GM21367 (cell line): ENCODE results near the gene SEPTIN2.
A peak's percentile ranks its signal among the peaks of the same experiment; 100 is the strongest.
"Not testable (repeated sequence)": the region's sequence is repeated elsewhere in the genome, so short reads cannot be mapped to it uniquely, and the experiment has no call there.

Source experiments
- ATAC-seq: cut with Tn5 transposase; IDR thresholded peaks from one replicate; pipeline ENCODE4 v1.9.1; 2021; ENCODE audit not compliant: unreplicated experiment

Gene SEPTIN2

GRCh38 chr2:241349941-241350340 is 34.2 kb downstream of the SEPTIN2 start:
- no peak for ATAC-seq

DNA sequence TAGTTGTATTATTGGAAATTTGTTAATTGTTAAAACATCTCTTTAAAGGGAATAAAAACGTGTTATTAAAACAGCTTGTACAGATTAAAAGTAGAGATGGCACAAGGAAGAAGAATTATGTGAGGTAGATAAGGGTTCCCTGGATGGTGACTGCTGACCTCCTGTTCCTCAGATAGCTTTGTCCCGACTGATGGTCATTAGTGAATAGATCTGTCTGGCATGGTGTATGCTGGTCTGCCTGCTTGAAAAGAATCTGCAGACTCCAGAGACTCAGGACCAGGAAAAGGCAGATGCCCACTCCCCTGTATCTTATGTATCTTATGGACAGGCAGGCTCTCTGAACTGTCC is 34.8 kb downstream of the SEPTIN2 start:
- ATAC-seq: no peak

GRCh38 chr2:241350878-241351639 is 35.3 kb downstream of the SEPTIN2 start:
- ATAC-seq: no peak

GRCh38 chr2:241351640-241352031 is 35.9 kb downstream of the SEPTIN2 start:
- no peak for ATAC-seq

GRCh38 chr2:241352227-241352626 is 36.5 kb downstream of the SEPTIN2 start:
- ATAC-seq: no peak

- peak; percentile 22 for ATAC-seq
These were observed 39.2 kb downstream of the SEPTIN2 start for GRCh38 chr2:241354668-241355658.

GRCh38 chr2:241355983-241356870 is 40.5 kb downstream of the SEPTIN2 start, which contains the start of gene FARP2:
FARP2 (plus strand) TSS chr2:241356285; CDS start chr2:241373108, 16,823 bp downstream.
- peak; percentile 81 for ATAC-seq

DNA sequence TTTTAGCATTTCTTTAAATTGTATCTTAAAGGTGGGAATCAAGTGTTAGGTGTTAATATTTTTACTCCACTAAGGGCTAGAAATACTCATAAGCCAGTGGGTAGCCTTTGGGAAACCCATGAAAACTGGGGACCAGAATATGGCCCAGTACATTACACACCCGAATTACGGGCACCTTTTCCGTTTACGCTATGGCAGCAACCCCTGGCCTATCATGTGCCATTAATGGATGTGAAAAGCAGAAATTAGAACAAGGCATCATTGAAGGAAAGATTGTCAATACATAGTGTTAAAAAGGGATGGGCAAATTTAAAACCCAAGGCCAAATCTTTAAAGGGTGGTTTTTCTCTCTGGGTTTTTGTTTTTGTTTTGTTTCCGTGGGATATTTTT is 41.1 kb downstream of the SEPTIN2 start:
- ATAC-seq: no peak

GRCh38 chr2:241357531-241357930 is 41.8 kb downstream of the SEPTIN2 start:
- ATAC-seq: no peak

GRCh38 chr2:241358470-241358869 is 42.7 kb downstream of the SEPTIN2 start:
- ATAC-seq: peak; percentile 24

DNA sequence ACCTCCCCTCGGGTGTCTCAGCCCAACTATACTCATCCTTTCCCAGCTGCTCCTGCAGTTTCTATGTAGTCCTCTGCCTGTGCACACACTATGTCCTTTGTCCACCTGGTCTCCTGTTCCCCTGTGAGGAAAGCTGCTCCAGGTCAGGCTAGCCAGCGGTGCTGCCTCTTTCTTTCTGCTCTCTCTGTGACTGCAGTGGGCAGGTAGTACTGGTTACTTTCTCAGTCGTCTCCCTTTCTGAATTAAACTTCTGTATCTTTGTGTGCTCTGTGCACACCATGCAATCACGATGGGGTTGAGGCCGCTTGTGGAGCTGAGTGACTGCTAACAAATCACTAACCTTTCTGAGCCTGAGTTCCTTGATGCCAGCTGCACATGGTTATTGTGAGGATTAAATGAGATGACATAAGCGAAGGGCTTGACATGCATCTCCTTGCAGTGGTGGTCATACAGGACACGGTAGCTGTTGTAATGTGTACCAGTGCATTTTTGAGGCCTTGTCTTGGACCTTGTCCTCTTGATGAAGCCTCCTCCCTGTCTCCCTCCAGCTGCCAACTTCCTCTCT is 43.8 kb downstream of the SEPTIN2 start:
- ATAC-seq: no peak

DNA sequence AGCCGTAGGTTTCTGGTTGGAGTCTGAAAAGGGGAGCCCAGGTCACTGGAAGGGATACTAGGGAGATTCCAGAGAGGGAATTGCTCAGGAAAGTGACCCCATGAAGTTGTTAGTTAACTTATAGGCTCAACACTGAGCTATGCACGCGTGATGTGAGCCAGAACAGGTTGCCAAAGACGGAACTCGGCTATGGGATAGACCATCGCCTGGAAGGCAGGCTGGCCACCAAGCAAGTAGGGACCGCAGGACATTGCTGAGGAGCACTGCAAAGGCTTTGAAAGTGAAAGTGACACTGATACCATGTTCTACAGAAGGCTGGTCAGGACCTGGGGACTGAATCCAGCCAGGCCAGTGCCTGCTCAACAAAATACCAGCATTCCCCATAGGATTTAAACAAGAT is 47.7 kb downstream of the SEPTIN2 start:
- no peak for ATAC-seq

DNA sequence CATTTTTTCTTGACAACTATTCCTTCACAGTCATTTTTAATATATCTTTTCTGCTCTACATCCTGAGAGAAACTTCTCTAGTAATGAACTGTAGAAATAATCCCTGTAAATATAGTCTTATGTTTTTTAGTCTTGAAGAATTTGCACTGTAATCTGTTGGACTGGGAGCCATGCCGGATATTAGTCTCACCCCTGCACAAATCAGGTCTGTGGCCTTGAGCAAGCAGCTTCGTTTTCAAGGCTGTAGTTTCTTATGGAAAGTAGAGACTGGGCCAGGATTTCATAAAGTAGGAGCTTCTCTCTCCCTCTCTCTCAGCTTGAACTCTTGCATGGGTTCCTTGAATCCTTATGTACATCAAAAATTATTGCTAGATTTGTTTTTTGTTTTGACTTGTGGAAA is 49.1 kb downstream of the SEPTIN2 start:
- ATAC-seq: no peak

DNA sequence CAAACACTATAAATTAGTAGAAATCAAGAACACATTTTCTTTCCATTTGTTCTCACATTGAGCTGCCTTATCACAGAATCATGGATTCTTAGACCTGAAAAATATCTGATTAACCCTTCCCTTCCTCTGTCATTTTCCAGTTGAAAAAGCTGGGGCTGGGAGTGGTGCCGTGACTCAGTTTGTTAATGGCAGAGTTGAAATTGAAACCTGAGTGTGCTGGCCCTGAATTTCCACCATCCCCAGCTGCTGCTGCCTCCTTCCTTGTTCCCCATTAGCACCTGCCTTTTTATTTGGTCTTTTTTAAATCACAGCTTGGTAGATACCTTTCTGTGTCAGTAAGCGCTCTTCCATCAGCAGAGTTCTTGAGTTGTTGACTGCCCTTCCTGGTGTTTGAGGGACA is 51.0 kb downstream of the SEPTIN2 start:
- ATAC-seq: no peak

- ATAC-seq: no peak
These were observed 52.9 kb downstream of the SEPTIN2 start for GRCh38 chr2:241368643-241369042.

GRCh38 chr2:241372361-241372992 is 56.8 kb downstream of the SEPTIN2 start:
- ATAC-seq: no peak

GRCh38 chr2:241373446-241373845 is 57.7 kb downstream of the SEPTIN2 start:
- ATAC-seq: no peak

DNA sequence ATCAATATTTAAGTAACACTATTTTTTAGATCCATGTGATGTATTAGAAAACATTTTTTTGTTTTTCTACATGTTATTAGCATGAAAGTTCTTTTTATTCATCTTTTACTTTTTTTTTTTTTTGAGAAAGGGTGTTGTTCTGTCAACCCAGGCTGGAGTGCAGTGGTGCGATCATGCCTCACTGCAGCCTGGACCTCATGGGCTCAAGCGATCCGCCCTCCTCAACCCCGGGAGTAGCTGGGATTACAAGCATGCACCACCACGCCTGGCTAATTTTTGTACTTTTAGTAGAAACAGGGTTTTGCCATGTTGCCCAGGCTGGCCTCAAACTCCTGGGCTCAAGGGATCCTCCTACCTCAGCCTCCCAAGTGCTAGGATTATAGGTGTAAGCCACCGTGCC is 58.2 kb downstream of the SEPTIN2 start:
- not testable (repeated sequence) for ATAC-seq

GRCh38 chr2:241375300-241375699 is 59.6 kb downstream of the SEPTIN2 start:
- ATAC-seq: no peak

GRCh38 chr2:241376808-241377207 is 61.1 kb downstream of the SEPTIN2 start:
- no peak for ATAC-seq
